22Rv1 (cell line): Measurements from ENCODE around the gene RALGPS1.

ENCODE experiments used
- CTCF ChIP-seq: fragments of 450-650 bp; IDR thresholded peaks from 2 replicates; pipeline ENCODE4 v1.5.1; 2017; ENCODE audit warnings: mild to moderate bottlenecking
- ZFX ChIP-seq: fragments of 450-650 bp; IDR thresholded peaks from 2 replicates; pipeline ENCODE4 v1.6.1; 2017; ENCODE audit warnings: antibody characterized with exemption, borderline replicate concordance

- no peak for TF ChIP-seq CTCF
- TF ChIP-seq ZFX = no peak
Measured at GRCh38 chr9:127195976-127196825, 281.6 kb downstream of the RALGPS1 start.
